ENCODE data around the gene IL10RB. TPM values are rescaled to one million over a fixed set of nuclear protein-coding genes. Genes with fewer than 3 reads are reported as not detected.

The IL10RB gene
- total and polyA plus RNA-seq, 2 of the 13 experiments (the other 11 are each of a cell fraction or from before 2014, with no cell fraction given), result 17.4 to 18.2 TPM

GRCh38 chr21:33230545-33231324 lies 35.4 kb upstream of the IL10RB start (continued):
- TF ChIP-seq ZNF142 (CRISPR knock-in tag; IDR thresholded peaks at IDR 0.05), result no peak
- TF ChIP-seq ZNF510 (CRISPR knock-in tag; IDR thresholded peaks at IDR 0.05; ENCODE audit: low read depth), result no peak
- no peak for TF ChIP-seq ZNF660 (CRISPR knock-in tag; IDR thresholded peaks at IDR 0.05; ENCODE audit: borderline replicate concordance, low read depth)
- TF ChIP-seq XRCC5 (optimal IDR thresholded peaks at IDR 0.05; ENCODE audit: low read length), result peak; percentile 38
- no peak for TF ChIP-seq ZNF124 (CRISPR knock-in tag; IDR thresholded peaks at IDR 0.05)
- 0 out of 2 replicates have a peak, but pooled peaks have one; percentile 39 for TF ChIP-seq ZZZ3 (CRISPR knock-in tag; IDR thresholded peaks at IDR 0.05; ENCODE audit: borderline replicate concordance)
- no peak for TF ChIP-seq ZNF75D (CRISPR knock-in tag; IDR thresholded peaks at IDR 0.05; ENCODE audit: borderline replicate concordance)
- TF ChIP-seq SAFB2 (CRISPR knock-in tag; IDR thresholded peaks at IDR 0.05; ENCODE audit: borderline replicate concordance, low read depth), result no peak
- TF ChIP-seq DDIT3 (CRISPR knock-in tag; IDR thresholded peaks at IDR 0.05), result no peak
- TF ChIP-seq IKZF5 (CRISPR knock-in tag; IDR thresholded peaks at IDR 0.05), result 0 out of 2 replicates have a peak, but pooled peaks have one; percentile 22
- TF ChIP-seq SAP130 (CRISPR knock-in tag; IDR thresholded peaks at IDR 0.05; ENCODE audit: low read depth), result peak; percentile 45
- TF ChIP-seq TIGD3 (CRISPR knock-in tag; IDR thresholded peaks at IDR 0.05; ENCODE audit: borderline replicate concordance), result no peak
- TF ChIP-seq MED1 (CRISPR knock-in tag; IDR thresholded peaks at IDR 0.05), result no peak
- no peak for TF ChIP-seq RNF2 (conservative IDR thresholded peaks at IDR 0.05; ENCODE audit: low read depth)
- TF ChIP-seq ZNF354B (CRISPR knock-in tag; IDR thresholded peaks at IDR 0.05), result no peak
- TF ChIP-seq NR2F1 (CRISPR knock-in tag; IDR thresholded peaks at IDR 0.05), result no peak
- TF ChIP-seq MEF2D (CRISPR knock-in tag; IDR thresholded peaks at IDR 0.05), result 0 out of 2 replicates have a peak, but pooled peaks have one; percentile 30
- TF ChIP-seq FOXA3 (CRISPR knock-in tag; IDR thresholded peaks at IDR 0.05), result no peak
- no peak for TF ChIP-seq DNMT1 (CRISPR knock-in tag; IDR thresholded peaks at IDR 0.05)
- TF ChIP-seq ZC3H4 (CRISPR knock-in tag; IDR thresholded peaks at IDR 0.05; ENCODE audit: borderline replicate concordance), result no peak
- TF ChIP-seq JUNB (CRISPR knock-in tag; IDR thresholded peaks at IDR 0.05; ENCODE audit: borderline replicate concordance), result no peak
- 0 out of 2 replicates have a peak, but pooled peaks have one; percentile 29 for TF ChIP-seq POLR2G (IDR thresholded peaks at IDR 0.05; ENCODE audit: low read depth, low read length)
